Transverse colon (tissue), 4 donors: ENCODE measurements around the gene PDZRN3. TPM values are rescaled to one million over a fixed set of nuclear protein-coding genes. Genes with fewer than 3 reads are reported as not detected.

ENCODE experiments used
- DNase-seq: peaks from one replicate; pipeline ENCODE4 v3.0.0-alpha.2; 2019
- H3K27ac ChIP-seq, 4 donors: fragments of 200-600 bp; sonication (generic); 2 replicates each; pipeline ENCODE4 v1.5.1; 2016 to 2018; ENCODE audit warnings: inconsistent platforms in 4 of 4
- H3K27me3 ChIP-seq: fragments of 200-600 bp; sonication (generic); 2 replicates; pipeline ENCODE4 v1.5.1; 2017; ENCODE audit warnings: inconsistent platforms
- H3K36me3 ChIP-seq, 4 donors: fragments of 200-600 bp; sonication (generic); 2 replicates each; pipeline ENCODE4 v1.5.1; 2017 to 2019; ENCODE audit warnings: inconsistent platforms in 4 of 4
- H3K4me1 ChIP-seq, 4 donors: fragments of 200-600 bp; sonication (generic); 2 replicates each; pipeline ENCODE4 v1.5.1; 2017 to 2020; ENCODE audit warnings: inconsistent platforms in 4 of 4
- H3K4me3 ChIP-seq, 4 donors: fragments of 200-600 bp; sonication (generic); 1 replicate in 1 of 4; 2 replicates in 3 of 4; pipeline versions ENCODE4 v1.5.1 to v1.6.1; 2017 to 2019; ENCODE audit warnings: inconsistent platforms in 4 of 4
- H3K9me3 ChIP-seq, 2 donors: fragments of 200-600 bp; sonication (generic); 2 replicates each; pipeline ENCODE4 v1.5.1; 2017 to 2019; ENCODE audit warnings: inconsistent platforms in 2 of 2
- CTCF ChIP-seq, 5 experiments: fragments of 200-600 bp in 3 of 5; fragments of 450-650 bp in 2 of 5; sonication (generic) in 3 of 5; IDR thresholded peaks; 1 replicate in 2 of 5; 2 replicates in 3 of 5; pipeline ENCODE4 v1.5.1; 2016 to 2017; ENCODE audit warnings: antibody characterized with exemption in 5 of 5, inconsistent platforms in 3 of 5, mild to moderate bottlenecking in 2 of 5, moderate library complexity in 1 of 5
- EP300 ChIP-seq: sonication (generic); formaldehyde crosslinking; IDR thresholded peaks from one replicate; pipeline ENCODE4 v1.6.1; 2017; ENCODE audit warnings: antibody characterized with exemption, low read depth
- POLR2A ChIP-seq: fragments of 450-650 bp; IDR thresholded peaks from one replicate; pipeline ENCODE4 v1.6.1; 2016; ENCODE audit warnings: antibody characterized with exemption, mild to moderate bottlenecking, moderate library complexity
- POLR2AphosphoS5 ChIP-seq, 3 donors: sonication (generic); formaldehyde crosslinking; IDR thresholded peaks; one replicate each; pipeline ENCODE4 v1.6.1; 2016; ENCODE audit warnings: antibody characterized with exemption in 3 of 3
- WGBS, 2 donors: methylation state at CpG; one replicate each; pipeline ENCODE4 v1.1.5; 2018; ENCODE audit warnings: low coverage in 1 of 2; 5-methylcytosine and 5-hydroxymethylcytosine counted together
- in situ Hi-C, 4 donors: fragments of 200-750 bp; cut with MboI; loops; one replicate each; pipeline versions ENCODE4 v1.15.0 to v1.15.1; 2017; ENCODE audit warnings: low sequenced_read_pairs in 3 of 4, low pct_ligation_motif_present in 1 of 4, low pct_unique_long_range_greater_than_20kb in 1 of 4
- intact Hi-C: fragments of 100-400 bp; cut with DNase I; formaldehyde crosslinking; loops from one replicate; pipeline ENCODE4 v1.15.1; 2023; ENCODE audit warnings: low total_unique reads
- total RNA-seq, 4 donors: library from RNA; depleted of rRNA; stranded (reverse); fragments of >200 nt; gene quantifications; one replicate each; pipeline ENCODE4 v1.1.0, GENCODE V29; 2016

PDZRN3 gene
- total RNA-seq, 4 donors from 2014 or later: 31.9 to 191 (median 75.3) TPM

GRCh38 chr3:73490453-73491286 lies 134.1 kb downstream of the PDZRN3 start:
- Histone ChIP-seq H3K4me1 (peaks cover 0 to 22% (median 8%) of the 10 kb centered on the region in 4 donors), H3K4me3 (no peak overlapping the region), H3K27me3 (no peaks in the 10 kb centered on the region), H3K27ac (no peak overlapping the region), H3K9me3 (no peaks in the 10 kb centered on the region), H3K36me3 (no peaks in the 10 kb centered on the region)
- no peak for TF ChIP-seq EP300
- TF ChIP-seq POLR2A: no peak
- TF ChIP-seq CTCF (IDR thresholded peaks at IDR 0.05): no peak
- no peak for TF ChIP-seq POLR2AphosphoS5 (IDR thresholded peaks at IDR 0.05)
- no peak for DNase-seq
- intact Hi-C loops: no loop called here
- in situ Hi-C loops: loop anchor here in 2 of 4 donors (10.0 kb wide), 2 partner anchors 386 to 396 kb away; no protein-coding TSS in a partner anchor
- WGBS, 2 donors: 53% methylated on average over 6 of the region's 8 CpGs; no CpG with 5 or more reads in 1 of the 2 donors

GRCh38 chr3:73485877-73486330 lies 138.8 kb downstream of the PDZRN3 start:
- Histone ChIP-seq H3K27ac (no peak overlapping the region), H3K4me3 (no peak overlapping the region), H3K27me3 (no peaks in the 10 kb centered on the region), H3K9me3 (no peaks in the 10 kb centered on the region), H3K4me1 (peaks cover 1 to 20% (median 10%) of the 10 kb centered on the region in 4 donors), H3K36me3 (no peaks in the 10 kb centered on the region)
- intact Hi-C loops: no loop called here
- WGBS, 2 donors: 76 to 81% methylated on average over 4 of the region's 4 CpGs
- in situ Hi-C loops: no loop called here
- TF ChIP-seq POLR2AphosphoS5 (IDR thresholded peaks at IDR 0.05): no peak
- no peak for TF ChIP-seq POLR2A
- TF ChIP-seq EP300: no peak
- TF ChIP-seq CTCF (IDR thresholded peaks at IDR 0.05): no peak
- no peak for DNase-seq

- in situ Hi-C loops (no loop called here), intact Hi-C loops (no loop called here)
- Histone ChIP-seq H3K4me1 (peaks cover 0 to 25% (median 10%) of the 10 kb centered on the region in 4 donors), H3K4me3 (no peak overlapping the region), H3K27ac (no peak overlapping the region), H3K9me3 (no peaks in the 10 kb centered on the region), H3K36me3 (no peaks in the 10 kb centered on the region), H3K27me3 (no peaks in the 10 kb centered on the region)
- TF ChIP-seq EP300: no peak
- TF ChIP-seq CTCF (IDR thresholded peaks at IDR 0.05): no peak
- no peak for TF ChIP-seq POLR2AphosphoS5 (IDR thresholded peaks at IDR 0.05)
- no peak for TF ChIP-seq POLR2A
- 68 to 72% methylated on average over 6 to 7 of the region's 7 CpGs for WGBS, 2 donors
- DNase-seq: no peak
These were observed 140.0 kb downstream of the PDZRN3 start for GRCh38 chr3:73484656-73485248.

- no peak for DNase-seq
- in situ Hi-C loops (no loop called here), intact Hi-C loops (no loop called here)
- no peak for TF ChIP-seq EP300
- Histone ChIP-seq H3K36me3 (no peaks in the 10 kb centered on the region), H3K4me3 (no peak overlapping the region), H3K9me3 (no peaks in the 10 kb centered on the region), H3K27me3 (no peaks in the 10 kb centered on the region), H3K27ac (no peak overlapping the region), H3K4me1 (peaks cover 0 to 14% (median 10%) of the 10 kb centered on the region in 4 donors)
- 83 to 86% methylated on average over 3 of the region's 3 CpGs for WGBS, 2 donors
These were observed 142.9 kb downstream of the PDZRN3 start for GRCh38 chr3:73481888-73482287.
